Mesenchymal stem cell (in vitro differentiated cells and primary cell): ENCODE data around the gene KDM4C.

Source experiments
- DNase-seq: peaks from one replicate; pipeline ENCODE4 v3.0.0-alpha.2; 2013
- H2AFZ ChIP-seq: one replicate; pipeline ENCODE4 v1.6.1; 2013; ENCODE audit warnings: low read depth, mild to moderate bottlenecking, control low read depth, inconsistent platforms, low read length, moderate library complexity
- H2AK5ac ChIP-seq: 2 replicates; pipeline ENCODE4 v1.6.1; 2013; ENCODE audit warnings: low read length, moderate library complexity, mild to moderate bottlenecking, inconsistent platforms; ENCODE audit not compliant: severe bottlenecking
- H2BK120ac ChIP-seq: one replicate; pipeline ENCODE4 v1.6.1; 2013; ENCODE audit warnings: low read depth, mild to moderate bottlenecking, inconsistent platforms, low read length, moderate library complexity
- H2BK12ac ChIP-seq, 2 experiments: one replicate each; pipeline ENCODE4 v1.6.1; 2013; ENCODE audit warnings: inconsistent platforms in 2 of 2, low read length in 2 of 2, mild to moderate bottlenecking in 2 of 2, moderate library complexity in 2 of 2, control low read depth in 1 of 2
- H2BK15ac ChIP-seq: one replicate; pipeline ENCODE4 v1.6.1; 2013; ENCODE audit warnings: mild to moderate bottlenecking, low read depth, inconsistent platforms; ENCODE audit not compliant: poor library complexity, severe bottlenecking
- H2BK5ac ChIP-seq: 2 replicates; pipeline ENCODE4 v1.6.1; 2013; ENCODE audit warnings: low read depth, mild to moderate bottlenecking, low read length, control low read depth, inconsistent platforms; ENCODE audit not compliant: poor library complexity, severe bottlenecking
- H3K14ac ChIP-seq, 2 experiments: one replicate each; pipeline ENCODE4 v1.6.1; 2013; ENCODE audit warnings: inconsistent platforms in 2 of 2, low read length in 2 of 2, control low read depth in 1 of 2, mild to moderate bottlenecking in 1 of 2, moderate library complexity in 1 of 2
- H3K18ac ChIP-seq, 2 experiments: one replicate each; pipeline ENCODE4 v1.6.1; 2013; ENCODE audit warnings: inconsistent platforms in 2 of 2, low read length in 2 of 2, control low read depth in 1 of 2, low read depth in 1 of 2, mild to moderate bottlenecking in 1 of 2
- H3K23ac ChIP-seq, 2 experiments: one replicate each; pipeline ENCODE4 v1.6.1; 2013; ENCODE audit warnings: inconsistent platforms in 2 of 2, low read length in 2 of 2, mild to moderate bottlenecking in 2 of 2, moderate library complexity in 2 of 2, control low read depth in 1 of 2
- H3K27ac ChIP-seq: 2 replicates; pipeline ENCODE4 v1.5.1; 2013; ENCODE audit warnings: mild to moderate bottlenecking, moderate library complexity, low read length, control low read depth, inconsistent platforms; ENCODE audit not compliant: poor library complexity, severe bottlenecking
- H3K27me3 ChIP-seq, 2 experiments: 2 replicates each; pipeline versions ENCODE4 v1.6.1 to v1.7.0; 2013; ENCODE audit warnings: low read length in 2 of 2, mild to moderate bottlenecking in 2 of 2, moderate library complexity in 2 of 2, control low read depth in 1 of 2, inconsistent platforms in 1 of 2; ENCODE audit not compliant: control insufficient read depth in 1 of 2, insufficient read depth in 1 of 2
- H3K36me3 ChIP-seq, 2 experiments: 2 replicates each; pipeline versions ENCODE4 v1.6.1 to v1.7.0; 2013; ENCODE audit warnings: low read length in 2 of 2, control low read depth in 1 of 2, inconsistent platforms in 1 of 2, low read depth in 1 of 2, mild to moderate bottlenecking in 1 of 2; ENCODE audit not compliant: insufficient read depth in 2 of 2, control insufficient read depth in 1 of 2
- H3K4ac ChIP-seq, 2 experiments: one replicate each; pipeline ENCODE4 v1.6.1; 2013; ENCODE audit warnings: inconsistent platforms in 2 of 2, low read length in 2 of 2, mild to moderate bottlenecking in 2 of 2, moderate library complexity in 2 of 2, control low read depth in 1 of 2, low read depth in 1 of 2
- H3K4me1 ChIP-seq: 2 replicates; pipeline ENCODE4 v1.6.1; 2013; ENCODE audit warnings: low read depth, low read length, control low read depth; ENCODE audit not compliant: control insufficient read depth, insufficient read depth
- H3K4me2 ChIP-seq: 2 replicates; pipeline ENCODE4 v1.6.1; 2013; ENCODE audit warnings: low read length, mild to moderate bottlenecking, inconsistent platforms; ENCODE audit not compliant: poor library complexity, severe bottlenecking
- H3K4me3 ChIP-seq, 2 experiments: 2 replicates each; pipeline versions ENCODE4 v1.5.1 to v1.7.0; 2013; ENCODE audit warnings: low read length in 2 of 2, mild to moderate bottlenecking in 2 of 2, control low read depth in 1 of 2, low read depth in 1 of 2; ENCODE audit not compliant: insufficient read depth in 1 of 2
- H3K79me1 ChIP-seq: replicated peaks from 2 replicates; pipeline ENCODE4 v1.6.1; 2013; ENCODE audit warnings: mild to moderate bottlenecking, control low read depth, low read length, inconsistent platforms; ENCODE audit not compliant: poor library complexity, severe bottlenecking
- H3K9ac ChIP-seq: 2 replicates; pipeline ENCODE4 v1.7.0; 2013; ENCODE audit warnings: mild to moderate bottlenecking, low read length, moderate library complexity
- H3K9me3 ChIP-seq: 2 replicates; pipeline ENCODE4 v1.7.0; 2013; ENCODE audit warnings: mild to moderate bottlenecking, low read length; ENCODE audit not compliant: control insufficient read depth
- H4K8ac ChIP-seq: one replicate; pipeline ENCODE4 v1.6.1; 2013; ENCODE audit warnings: inconsistent platforms, mild to moderate bottlenecking, low read length, moderate library complexity
- H4K91ac ChIP-seq: one replicate; pipeline ENCODE4 v1.6.1; 2013; ENCODE audit warnings: mild to moderate bottlenecking, low read length, inconsistent platforms
- WGBS: methylation state at CpG from one replicate; pipeline ENCODE4 v1.1.7; 2013; ENCODE audit warnings: mixed read lengths; 5-methylcytosine and 5-hydroxymethylcytosine counted together

Gene KDM4C

GRCh38 chr9:6910497-6910896 is 152.7 kb downstream of the KDM4C start:
- H3K9me3 ChIP-seq: no peaks in the 10 kb centered on the region
- peaks cover 7% of the 10 kb centered on the region for H3K4me1 ChIP-seq
- H3K9ac ChIP-seq: no peak overlapping the region
- H3K18ac ChIP-seq: no peak overlapping the region
- H2BK120ac ChIP-seq: no peak overlapping the region
- no peak overlapping the region for H4K8ac ChIP-seq
- H2BK5ac ChIP-seq: no peak overlapping the region
- no peak overlapping the region for H3K4me2 ChIP-seq
- no peak overlapping the region for H2AFZ ChIP-seq
- no peak overlapping the region for H3K4me3 ChIP-seq
- H3K36me3 ChIP-seq: no peaks in the 10 kb centered on the region
- H4K91ac ChIP-seq: no peak overlapping the region
- no peak overlapping the region for H3K4ac ChIP-seq
- no peak overlapping the region for H3K14ac ChIP-seq
- H2BK12ac ChIP-seq: no peak overlapping the region
- no peak overlapping the region for H2AK5ac ChIP-seq
- H2BK15ac ChIP-seq: no peak overlapping the region
- no peak for DNase-seq
- peaks cover 15% of the 10 kb centered on the region for H3K79me1 ChIP-seq
- no peak overlapping the region for H3K23ac ChIP-seq
- 94% methylated on average over 3 of the region's 3 CpGs for WGBS
- H3K27me3 ChIP-seq: no peaks in the 10 kb centered on the region
- no peak overlapping the region for H3K27ac ChIP-seq

- Histone ChIP-seq H2AFZ (no peak overlapping the region), H3K23ac (no peak overlapping the region), H3K27me3 (no peaks in the 10 kb centered on the region), H3K4ac (no peak overlapping the region), H2BK120ac (no peak overlapping the region), H3K4me1 (peaks cover 7% of the 10 kb centered on the region), H3K14ac (peak overlapping the region in 1 of 2 experiments; percentile 31), H2BK5ac (no peak overlapping the region), H3K79me1 (peaks cover 12% of the 10 kb centered on the region), H4K91ac (peak overlapping the region; percentile 62), H3K4me3 (no peak overlapping the region), H2AK5ac (no peak overlapping the region), H2BK15ac (no peak overlapping the region), H3K9me3 (no peaks in the 10 kb centered on the region), H3K4me2 (no peak overlapping the region), H3K27ac (no peak overlapping the region), H2BK12ac (no peak overlapping the region), H3K18ac (peak overlapping the region in 1 of 2 experiments; percentile 38), H4K8ac (peak overlapping the region; percentile 51), H3K9ac (no peak overlapping the region), H3K36me3 (no peaks in the 10 kb centered on the region)
- WGBS: 100% methylated on average over 3 of the region's 3 CpGs
- DNase-seq: no peak
Measured at GRCh38 chr9:6911901-6912638, 154.3 kb downstream of the KDM4C start.

GRCh38 chr9:6915635-6916034 is 157.9 kb downstream of the KDM4C start:
- 90% methylated on average over 4 of the region's 4 CpGs for WGBS
- no peaks in the 10 kb centered on the region for H3K27me3 ChIP-seq
- H3K36me3 ChIP-seq: no peaks in the 10 kb centered on the region
- no peak overlapping the region for H3K14ac ChIP-seq
- no peak overlapping the region for H2AFZ ChIP-seq
- peaks cover 11% of the 10 kb centered on the region for H3K79me1 ChIP-seq
- H3K4me2 ChIP-seq: no peak overlapping the region
- no peak overlapping the region for H3K4ac ChIP-seq
- no peak overlapping the region for H3K27ac ChIP-seq
- peaks cover 3% of the 10 kb centered on the region for H3K9me3 ChIP-seq
- peaks cover 3% of the 10 kb centered on the region for H3K4me1 ChIP-seq
- no peak overlapping the region for H4K91ac ChIP-seq
- no peak overlapping the region for H3K18ac ChIP-seq
- H2BK5ac ChIP-seq: no peak overlapping the region
- no peak overlapping the region for H3K23ac ChIP-seq
- DNase-seq: no peak
- no peak overlapping the region for H2BK12ac ChIP-seq
- H4K8ac ChIP-seq: no peak overlapping the region
- H3K4me3 ChIP-seq: no peak overlapping the region
- no peak overlapping the region for H2AK5ac ChIP-seq
- no peak overlapping the region for H2BK120ac ChIP-seq
- H3K9ac ChIP-seq: no peak overlapping the region
- no peak overlapping the region for H2BK15ac ChIP-seq

- H3K4me3 ChIP-seq: no peak overlapping the region
- H2BK12ac ChIP-seq: no peak overlapping the region
- no peak overlapping the region for H2AK5ac ChIP-seq
- H3K4ac ChIP-seq: no peak overlapping the region
- H4K91ac ChIP-seq: no peak overlapping the region
- peaks cover 3% of the 10 kb centered on the region for H3K9me3 ChIP-seq
- no peaks in the 10 kb centered on the region for H3K4me1 ChIP-seq
- no peak overlapping the region for H3K4me2 ChIP-seq
- H3K27ac ChIP-seq: no peak overlapping the region
- no peak overlapping the region for H2AFZ ChIP-seq
- H3K9ac ChIP-seq: no peak overlapping the region
- H2BK15ac ChIP-seq: no peak overlapping the region
- no peak overlapping the region for H3K23ac ChIP-seq
- H3K18ac ChIP-seq: no peak overlapping the region
- no peak for DNase-seq
- H2BK120ac ChIP-seq: no peak overlapping the region
- no peak overlapping the region for H4K8ac ChIP-seq
- H2BK5ac ChIP-seq: no peak overlapping the region
- H3K79me1 ChIP-seq: peaks cover 6% of the 10 kb centered on the region
- H3K14ac ChIP-seq: no peak overlapping the region
- peaks cover 0 to 8% of the 10 kb centered on the region in 2 experiments for H3K36me3 ChIP-seq
- H3K27me3 ChIP-seq: no peaks in the 10 kb centered on the region
Measured at GRCh38 chr9:6917162-6917561, 159.4 kb downstream of the KDM4C start.
